H1 (cell line): ENCODE measurements around the gene GPX5. TPM values are rescaled to one million over a fixed set of nuclear protein-coding genes. Genes with fewer than 3 reads are reported as not detected.

Source experiments
- CTCF ChIA-PET: fragments of 300-600 bp; sonication (Branson Sonifier 250); formaldehyde crosslinking; loops from one replicate; lab custom pipeline; 2021; ENCODE audit not compliant: partially characterized antibody; lab: Charles Lee
- POLR2A ChIA-PET: fragments of 300-600 bp; sonication (Branson Sonifier 250); formaldehyde crosslinking; loops from one replicate; lab custom pipeline; 2021; ENCODE audit warnings: inconsistent platforms; ENCODE audit not compliant: partially characterized antibody; lab: Charles Lee
- DNase-seq, 2 experiments: peaks; one replicate each; pipeline versions ENCODE4 v3.0.0 to v3.0.0-alpha.2; 2010 to 2022; ENCODE audit warnings: low spot score in 2 of 2, low read depth in 1 of 2, mixed read lengths in 1 of 2
- FAIRE-seq: peaks from 2 replicates; lab custom pipeline; 2011; peaks lifted over from hg19 to GRCh38; lab: Jason Lieb, UNC
- H2AFZ ChIP-seq: 2 replicates; pipeline ENCODE4 v1.8.1; 2012; ENCODE audit warnings: low read length, inconsistent platforms
- H2AK5ac ChIP-seq: 2 replicates; pipeline ENCODE4 v1.6.1; 2013; ENCODE audit warnings: low read depth, low read length
- H2BK120ac ChIP-seq: replicated peaks from 2 replicates; pipeline ENCODE3; 2013; ENCODE audit warnings: low read depth, low read length, inconsistent platforms
- H2BK12ac ChIP-seq: 2 replicates; pipeline ENCODE4 v1.6.1; 2013; ENCODE audit warnings: low read depth, low read length
- H2BK15ac ChIP-seq: 2 replicates; pipeline ENCODE4 v1.6.1; 2013; ENCODE audit warnings: low read length
- H2BK20ac ChIP-seq: 2 replicates; pipeline ENCODE4 v1.6.1; 2013; ENCODE audit warnings: low read length
- H2BK5ac ChIP-seq: 2 replicates; pipeline ENCODE4 v1.6.1; 2013; ENCODE audit warnings: low read depth, low read length
- H3K14ac ChIP-seq: 2 replicates; pipeline ENCODE4 v1.6.1; 2013; ENCODE audit warnings: inconsistent platforms; ENCODE audit not compliant: insufficient read length
- H3K18ac ChIP-seq: 2 replicates; pipeline ENCODE4 v1.6.1; 2013; ENCODE audit warnings: low read length; ENCODE audit errors: extremely low read depth
- H3K23ac ChIP-seq: 2 replicates; pipeline ENCODE4 v1.6.1; 2013; ENCODE audit warnings: inconsistent platforms; ENCODE audit not compliant: insufficient read length
- H3K23me2 ChIP-seq: 2 replicates; pipeline ENCODE4 v1.6.1; 2013; ENCODE audit warnings: low read depth, low read length
- H3K27ac ChIP-seq: 2 replicates; pipeline ENCODE4 v1.6.1; 2011; ENCODE audit warnings: low read depth, low read length, inconsistent platforms
- H3K27me3 ChIP-seq, 4 experiments: replicated peaks in 1 of 4; 1 replicate in 1 of 4; 2 replicates in 3 of 4; pipeline versions ENCODE4 v1.6.1 to v1.8.1; 2011 to 2013; ENCODE audit warnings: low read length in 3 of 4, mild to moderate bottlenecking in 3 of 4, inconsistent platforms in 2 of 4, mixed read lengths in 2 of 4, moderate library complexity in 1 of 4; ENCODE audit not compliant: control insufficient read depth in 3 of 4, insufficient read depth in 3 of 4; ENCODE audit errors: extremely low read depth in 1 of 4
- H3K36me3 ChIP-seq, 4 experiments: 2 replicates each; pipeline versions ENCODE4 v1.6.1 to v1.8.1; 2011 to 2013; ENCODE audit warnings: mild to moderate bottlenecking in 4 of 4, low read length in 3 of 4, moderate library complexity in 2 of 4, control low read depth in 1 of 4, inconsistent platforms in 1 of 4; ENCODE audit not compliant: insufficient read depth in 4 of 4, control insufficient read depth in 2 of 4
- H3K4ac ChIP-seq: replicated peaks from 2 replicates; pipeline ENCODE3; 2013; ENCODE audit warnings: low read length, low read depth, mixed read lengths, inconsistent platforms; ENCODE audit not compliant: insufficient read length
- H3K4me1 ChIP-seq, 4 experiments: replicated peaks in 1 of 4; 1 replicate in 1 of 4; 2 replicates in 3 of 4; pipeline versions ENCODE4 v1.6.1 to v1.8.1; 2011 to 2013; ENCODE audit warnings: low read length in 3 of 4, inconsistent platforms in 2 of 4, mixed read lengths in 1 of 4; ENCODE audit not compliant: insufficient read depth in 4 of 4, control insufficient read depth in 3 of 4
- H3K4me2 ChIP-seq, 2 experiments: 2 replicates each; pipeline versions ENCODE4 v1.6.1 to v1.8.1; 2011 to 2013; ENCODE audit warnings: low read depth in 2 of 2, low read length in 2 of 2, control low read depth in 1 of 2, inconsistent platforms in 1 of 2, mild to moderate bottlenecking in 1 of 2; ENCODE audit not compliant: insufficient read depth in 1 of 2
- H3K4me3 ChIP-seq, 4 experiments: fragments of 200-600, 300-600 bp in 1 of 4; sonication (generic), shearing (Covaris generic), sonication (Bioruptor Twin) in 1 of 4; 2 replicates each; pipeline versions ENCODE4 v1.5.1 to v1.8.1; 2011 to 2016; ENCODE audit warnings: low read length in 4 of 4, low read depth in 3 of 4, control low read depth in 2 of 4, inconsistent platforms in 2 of 4, mild to moderate bottlenecking in 2 of 4, mixed read lengths in 1 of 4, moderate library complexity in 1 of 4; ENCODE audit not compliant: insufficient read depth in 2 of 4; ENCODE audit errors: extremely low read depth in 1 of 4
- H3K56ac ChIP-seq: replicated peaks from 2 replicates; pipeline ENCODE3; 2013; ENCODE audit warnings: low read depth, mild to moderate bottlenecking, mixed read lengths, low read length, inconsistent platforms; ENCODE audit not compliant: insufficient read length
- H3K79me1 ChIP-seq: 2 replicates; pipeline ENCODE4 v1.6.1; 2013; ENCODE audit warnings: low read depth, low read length, control low read depth
- H3K79me2 ChIP-seq, 2 experiments: 2 replicates each; pipeline versions ENCODE4 v1.6.1 to v1.8.1; 2012 to 2013; ENCODE audit warnings: low read length in 2 of 2, mild to moderate bottlenecking in 2 of 2, inconsistent platforms in 1 of 2; ENCODE audit not compliant: insufficient read depth in 2 of 2, control insufficient read depth in 1 of 2
- H3K9ac ChIP-seq, 4 experiments: replicated peaks in 1 of 4; 1 replicate in 1 of 4; 2 replicates in 3 of 4; pipeline versions ENCODE4 v1.6.1 to v1.8.1; 2011 to 2013; ENCODE audit warnings: low read depth in 3 of 4, low read length in 3 of 4, control low read depth in 2 of 4, mild to moderate bottlenecking in 2 of 4, moderate library complexity in 2 of 4, inconsistent platforms in 1 of 4; ENCODE audit errors: extremely low read depth in 1 of 4
- H3K9me3 ChIP-seq, 2 experiments: 2 replicates each; pipeline versions ENCODE4 v1.6.1 to v1.8.1; 2012 to 2013; ENCODE audit warnings: mild to moderate bottlenecking in 2 of 2, moderate library complexity in 2 of 2, control low read depth in 1 of 2, inconsistent platforms in 1 of 2, low read depth in 1 of 2, low read length in 1 of 2, mixed read lengths in 1 of 2; ENCODE audit not compliant: insufficient read depth in 2 of 2
- H4K20me1 ChIP-seq, 2 experiments: replicated peaks in 1 of 2; 2 replicates each; pipeline versions ENCODE3 to v1.8.1; 2011 to 2013; ENCODE audit warnings: inconsistent platforms in 2 of 2, low read length in 2 of 2, mild to moderate bottlenecking in 1 of 2; ENCODE audit not compliant: insufficient read depth in 2 of 2, control insufficient read depth in 1 of 2
- H4K5ac ChIP-seq: 2 replicates; pipeline ENCODE4 v1.6.1; 2013; ENCODE audit warnings: low read length, low read depth, mixed read lengths, inconsistent platforms; ENCODE audit not compliant: insufficient read length
- H4K8ac ChIP-seq: 2 replicates; pipeline ENCODE4 v1.8.0; 2013; ENCODE audit warnings: mild to moderate bottlenecking, moderate library complexity, low read length, inconsistent platforms; ENCODE audit not compliant: insufficient read depth; ENCODE audit errors: extremely low read depth
- H4K91ac ChIP-seq: replicated peaks from 2 replicates; pipeline ENCODE3; 2013; ENCODE audit warnings: low read length, mixed read lengths, inconsistent platforms; ENCODE audit not compliant: insufficient read length
- ASH2L ChIP-seq: fragments of 200-600, 300-600 bp; sonication (generic); IDR thresholded peaks from one replicate; pipeline ENCODE4 v1.7.1; 2017; ENCODE audit warnings: low read length
- CREB1 ChIP-seq: IDR thresholded peaks from 2 replicates; pipeline ENCODE4 v1.6.1; 2012; ENCODE audit warnings: inconsistent platforms
- JUN ChIP-seq: IDR thresholded peaks from 2 replicates; pipeline ENCODE4 v1.6.1; 2011; ENCODE audit warnings: low read depth, mild to moderate bottlenecking, improper control_type of control experiment, low read length
- JUND ChIP-seq: IDR thresholded peaks from 2 replicates; pipeline ENCODE4 v1.6.1; 2011; ENCODE audit warnings: mild to moderate bottlenecking, improper control_type of control experiment, low read length
- MAFK ChIP-seq: IDR thresholded peaks from 2 replicates; pipeline ENCODE4 v1.6.1; 2012; ENCODE audit warnings: low read depth, mild to moderate bottlenecking, improper control_type of control experiment, low read length
- PHF8 ChIP-seq: fragments of 200-600 bp; sonication (generic); conservative IDR thresholded peaks from 2 replicates; pipeline ENCODE4 v1.7.1; 2012; ENCODE audit warnings: low read depth, mild to moderate bottlenecking, inconsistent platforms, low read length, moderate library complexity
- POLR2A ChIP-seq, 2 experiments: IDR thresholded peaks; 1 replicate in 1 of 2; 2 replicates in 1 of 2; pipeline ENCODE4 v1.6.1; 2011; ENCODE audit warnings: low read depth in 2 of 2, low read length in 2 of 2, mild to moderate bottlenecking in 2 of 2; ENCODE audit errors: control extremely low read depth in 1 of 2
- RAD21 ChIP-seq, 2 experiments: IDR thresholded peaks in 1 of 2; conservative IDR thresholded peaks in 1 of 2; 2 replicates each; pipeline ENCODE4 v1.6.1; 2011; ENCODE audit warnings: low read depth in 2 of 2, low read length in 2 of 2, improper control_type of control experiment in 1 of 2, inconsistent platforms in 1 of 2, mild to moderate bottlenecking in 1 of 2, moderate library complexity in 1 of 2
- RBBP5 ChIP-seq: IDR thresholded peaks from 2 replicates; pipeline ENCODE4 v1.7.1; 2012; ENCODE audit warnings: low read depth, mild to moderate bottlenecking, inconsistent platforms, low read length, moderate library complexity, borderline replicate concordance
- TEAD4 ChIP-seq: IDR thresholded peaks from 2 replicates; pipeline ENCODE4 v1.6.1; 2012; ENCODE audit warnings: low read depth, low read length, inconsistent platforms, mixed read lengths
- YY1 ChIP-seq: IDR thresholded peaks from 2 replicates; pipeline ENCODE4 v1.6.1; 2011; ENCODE audit warnings: low read depth, mild to moderate bottlenecking, low read length
- WGBS, 2 experiments: shearing (Covaris generic) in 1 of 2; methylation state at CpG; one replicate each; pipeline versions ENCODE4 v1.1.6 to v1.1.7; 2013 to 2015; ENCODE audit warnings: low lambda C conversion rate in 2 of 2, mixed read lengths in 2 of 2, inconsistent platforms in 1 of 2, low coverage in 1 of 2, missing lambda C conversion rate in 1 of 2; ENCODE audit not compliant: insufficient replicate concordance in 2 of 2, insufficient coverage in 1 of 2, insufficient read length in 1 of 2; ENCODE audit errors: extremely low coverage in 1 of 2, missing lambda C conversion rate in 1 of 2; 5-methylcytosine and 5-hydroxymethylcytosine counted together
- polyA plus RNA-seq, 7 experiments: library from polyadenylated mRNA; depleted of rRNA in 3 of 7; stranded (reverse) in 5 of 7; unstranded in 2 of 7; fragments of >200 nt in 5 of 7; fragments of 200-250 nt in 2 of 7; gene quantifications; 1 replicate in 5 of 7; 2 replicates in 1 of 7; 4 replicates in 1 of 7; pipeline versions ENCODE4 v1.2.1 to v1.2.3, GENCODE V29; 2011 to 2013; ENCODE audit warnings: missing spikeins in 2 of 7, mixed read lengths in 2 of 7
- total RNA-seq: library from RNA; stranded (reverse); fragmentation: NEBNext Ultra II Directional; extraction: Animal tissue kit (Norgen Biotek cat#: 25700); gene quantifications from 2 replicates; pipeline ENCODE4 v1.2.1, GENCODE V29; 2021
- TF ChIP-seq, protein P1 (sequence below): IDR thresholded peaks from 2 replicates; pipeline ENCODE4 v1.6.1; 2012; ENCODE audit warnings: low read length, inconsistent platforms

Gene GPX5
- total and polyA plus RNA-seq, 2 of the 8 experiments (the other 6 are each of a cell fraction or from before 2014, with no cell fraction given), result 0.08 TPM; not detected in 1

DNA sequence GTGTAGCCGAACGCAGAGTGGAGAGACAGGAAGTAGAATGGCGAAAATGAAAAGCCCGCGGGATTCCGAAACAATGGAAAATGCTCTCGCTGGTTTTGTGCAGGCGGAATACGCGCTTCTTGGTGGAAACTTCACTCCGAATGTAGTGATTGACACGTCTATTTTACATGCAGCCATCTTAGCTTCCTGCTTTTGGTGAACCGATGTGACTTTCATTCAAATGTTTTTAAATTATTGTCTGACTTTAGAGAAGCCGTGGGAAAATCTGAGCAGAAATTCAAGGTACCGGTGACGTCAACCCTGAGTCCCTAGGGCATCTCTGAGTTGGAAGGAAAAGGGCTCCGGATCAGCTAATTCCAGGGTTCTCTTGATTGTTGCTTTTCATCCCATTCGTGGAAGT, 11.4 kb downstream of the GPX5 start:
- H3K4me1 ChIP-seq, result peaks cover 0 to 2% (median under 1%) of the 10 kb centered on the region in 4 experiments; a peak in 2 of 7 replicates
- no peaks in the 10 kb centered on the region for H3K27me3 ChIP-seq
- peak overlapping the region; percentile 61 to 66 for H3K4me2 ChIP-seq
- peak overlapping the region; percentile 19 for H3K56ac ChIP-seq
- peak overlapping the region; percentile 72 to 90 (median 78) for H3K9ac ChIP-seq
- H2BK5ac ChIP-seq, result peak overlapping the region; percentile 46
- H3K4ac ChIP-seq, result no peak overlapping the region
- H3K23ac ChIP-seq, result no peak overlapping the region
- peak; percentile 28 for FAIRE-seq
- POLR2A ChIA-PET, result interaction anchor here (0.5 to 2.1 kb wide), 7 partner anchors 11 to 127 kb away, joined by 3 to 8 read pairs (median 4); partner anchors contain the start of gene GPX5
- CTCF ChIA-PET, result interaction anchor here (0.6 to 1.3 kb wide), 3 partner anchors 12 to 141 kb away, joined by 3 to 4 read pairs (median 4); no protein-coding TSS in a partner anchor
- no peaks in the 10 kb centered on the region for H3K79me2 ChIP-seq
- H2BK20ac ChIP-seq, result no peak overlapping the region
- no peaks in the 10 kb centered on the region for H4K20me1 ChIP-seq
- peak overlapping the region; percentile 73 for H3K27ac ChIP-seq
- peaks cover 4% of the 10 kb centered on the region; the same call in 1 of the 2 replicates for H3K23me2 ChIP-seq
- H3K4me3 ChIP-seq, result peak overlapping the region; percentile 66 to 93 (median 90)
- H2AK5ac ChIP-seq, result no peak overlapping the region
- DNase-seq, result no peak
- peak overlapping the region; percentile 94 for H2AFZ ChIP-seq
- peak overlapping the region; percentile 28 for H4K5ac ChIP-seq
- no peak overlapping the region for H2BK120ac ChIP-seq
- 0 out of 2 replicates have a peak overlapping the region, but pooled peaks have one; percentile 20 for H2BK15ac ChIP-seq
- H2BK12ac ChIP-seq, result peak overlapping the region; percentile 21; the same call in 1 of the 2 replicates
- no peaks in the 10 kb centered on the region for H3K36me3 ChIP-seq
- H3K9me3 ChIP-seq, result no peaks in the 10 kb centered on the region
- no peak overlapping the region for H3K14ac ChIP-seq
- no peak overlapping the region for H4K91ac ChIP-seq
- peak overlapping the region; percentile 42 for H3K18ac ChIP-seq
- WGBS, 2 experiments, result 2% methylated on average over 18 of the region's 18 CpGs; no CpG with 5 or more reads in 1 of the 2 experiments
- H3K79me1 ChIP-seq, result no peaks in the 10 kb centered on the region
- H4K8ac ChIP-seq, result no peak overlapping the region
- TF ChIP-seq POLR2A (IDR thresholded peaks at IDR 0.05; ENCODE audit: control extremely low read depth in 1 of 2, low read depth in 2 of 2, low read length in 2 of 2), result peak in 1 of 2 experiments; percentile 73; a peak in 1 of 3 replicates
- TF ChIP-seq ASH2L, result peak; percentile 98
- no peak for TF ChIP-seq TEAD4
- TF ChIP-seq YY1, result peak; percentile 63
- TF ChIP-seq, protein P1, sequence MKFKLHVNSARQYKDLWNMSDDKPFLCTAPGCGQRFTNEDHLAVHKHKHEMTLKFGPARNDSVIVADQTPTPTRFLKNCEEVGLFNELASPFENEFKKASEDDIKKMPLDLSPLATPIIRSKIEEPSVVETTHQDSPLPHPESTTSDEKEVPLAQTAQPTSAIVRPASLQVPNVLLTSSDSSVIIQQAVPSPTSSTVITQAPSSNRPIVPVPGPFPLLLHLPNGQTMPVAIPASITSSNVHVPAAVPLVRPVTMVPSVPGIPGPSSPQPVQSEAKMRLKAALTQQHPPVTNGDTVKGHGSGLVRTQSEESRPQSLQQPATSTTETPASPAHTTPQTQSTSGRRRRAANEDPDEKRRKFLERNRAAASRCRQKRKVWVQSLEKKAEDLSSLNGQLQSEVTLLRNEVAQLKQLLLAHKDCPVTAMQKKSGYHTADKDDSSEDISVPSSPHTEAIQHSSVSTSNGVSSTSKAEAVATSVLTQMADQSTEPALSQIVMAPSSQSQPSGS, result no peak
- TF ChIP-seq PHF8, result 0 out of 2 replicates have a peak, but pooled peaks have one; percentile 50
- peak; percentile 52; the same call in 1 of the 2 replicates for TF ChIP-seq JUND
- peak; percentile 97; the same call in 1 of the 2 replicates for TF ChIP-seq RBBP5
- TF ChIP-seq MAFK, result no peak
- 0 out of 2 replicates have a peak, but pooled peaks have one; percentile 2 for TF ChIP-seq JUN
- TF ChIP-seq RAD21 (IDR thresholded peaks at IDR 0.05 in 1 of 2, conservative IDR thresholded peaks at IDR 0.05 in 1 of 2; ENCODE audit: low read depth in 2 of 2, low read length in 2 of 2), result no peak
- 0 out of 2 replicates have a peak, but pooled peaks have one; percentile 5 for TF ChIP-seq CREB1
